Stimulated activated CD8-positive, alpha-beta memory T cell treated with anti-CD3 and anti-CD28 coated beads, Interleukin-4, amount 100 ng/mL, for 24 hours (primary cell): ENCODE data around the gene NPR3.
"Not testable (repeated sequence)": the region's sequence is repeated elsewhere in the genome, so short reads cannot be mapped to it uniquely, and the experiment has no call there.

Source experiments
- DNase-seq: peaks from one replicate; pipeline ENCODE4 v3.0.0-alpha.2; 2020; ENCODE audit warnings: low read depth

The NPR3 gene

GRCh38 chr5:32765266-32765665 lies 54.1 kb downstream of the NPR3 start:
- no peak for DNase-seq

DNA sequence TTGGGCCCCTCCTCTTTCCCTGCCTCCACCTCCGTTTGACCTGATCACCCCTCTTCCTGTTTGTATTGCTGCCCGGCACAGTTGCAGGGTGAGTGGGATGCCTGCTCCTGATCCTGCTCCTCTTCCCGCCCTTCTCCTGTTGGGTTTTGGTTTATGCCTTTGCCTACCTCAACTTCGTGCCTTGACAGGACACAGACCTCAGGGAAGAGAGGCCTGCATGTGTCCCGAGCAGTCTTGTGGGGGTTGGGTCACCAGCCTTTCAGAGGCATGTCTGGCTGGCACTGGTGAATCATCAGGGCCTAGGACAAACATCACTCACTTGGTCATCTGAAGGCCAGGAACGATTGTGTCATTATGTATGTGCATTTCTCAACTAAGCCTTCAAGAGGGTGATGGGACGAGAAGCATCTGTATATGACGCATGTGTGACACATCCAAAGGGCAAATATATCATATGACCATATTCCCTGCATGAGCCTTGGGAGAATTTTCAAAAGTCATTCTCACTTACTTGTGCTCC lies 56.9 kb downstream of the NPR3 start:
- no peak for DNase-seq

DNA sequence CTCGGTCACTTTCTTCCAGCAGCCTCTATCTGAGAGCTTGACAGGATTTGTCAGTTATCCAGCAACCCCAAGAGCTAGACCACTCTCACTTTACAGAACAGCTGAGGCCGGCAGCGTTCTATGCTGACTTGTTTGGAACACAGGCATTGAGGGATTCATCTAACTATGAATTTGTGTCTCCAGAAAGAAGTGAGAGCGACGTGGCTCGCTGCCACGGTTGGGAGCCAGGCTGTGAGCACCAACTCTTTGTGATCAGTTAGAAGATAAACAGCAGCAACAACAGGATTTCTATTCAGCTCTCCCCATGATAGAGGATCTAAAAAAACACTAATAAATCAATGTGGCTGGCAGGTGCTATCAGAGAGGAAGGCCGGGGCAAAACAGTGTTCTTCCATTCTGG lies 58.6 kb downstream of the NPR3 start:
- DNase-seq, result no peak

DNA sequence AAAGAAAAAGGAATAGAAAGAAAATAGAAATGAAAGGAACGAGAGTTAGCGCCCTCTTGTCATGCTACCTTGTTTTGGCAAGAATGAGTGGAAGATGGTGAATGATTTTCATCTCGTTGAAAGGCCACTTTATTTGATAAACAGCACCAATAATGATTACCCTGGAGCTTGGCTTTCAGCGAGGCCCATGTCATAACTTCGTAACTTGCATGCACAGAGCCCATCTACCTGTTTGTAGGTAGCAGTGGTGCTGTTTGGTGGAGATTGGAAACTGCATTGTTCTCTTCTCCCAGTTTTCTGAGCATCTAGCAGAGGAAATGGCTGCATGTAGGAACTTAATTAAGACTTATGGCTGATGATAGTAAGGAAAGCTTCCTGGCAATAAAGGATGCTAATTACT lies 59.3 kb downstream of the NPR3 start:
- DNase-seq, result no peak

DNA sequence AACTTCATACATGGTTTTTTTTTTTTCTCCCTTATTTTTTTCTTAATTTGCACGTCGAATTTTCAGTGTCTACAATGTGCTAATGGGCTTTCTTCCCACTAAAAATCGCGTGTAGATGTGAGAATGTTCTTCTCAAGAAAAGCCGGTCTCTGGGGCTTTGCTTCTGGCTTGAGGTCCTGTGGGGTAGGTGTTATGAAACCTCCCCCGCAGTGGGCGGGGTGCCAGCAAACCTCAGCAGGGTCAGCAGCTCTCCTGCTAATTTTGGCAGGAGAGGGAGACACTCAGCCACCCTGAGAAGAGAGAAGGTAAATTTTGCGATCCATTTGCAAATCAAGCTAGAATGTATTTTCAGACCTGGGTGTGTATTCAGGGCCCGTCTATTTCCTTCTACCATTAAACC lies 59.9 kb downstream of the NPR3 start:
- no peak for DNase-seq

- DNase-seq, result no peak
Observed at GRCh38 chr5:32773944-32774343, 62.8 kb downstream of the NPR3 start.

DNA sequence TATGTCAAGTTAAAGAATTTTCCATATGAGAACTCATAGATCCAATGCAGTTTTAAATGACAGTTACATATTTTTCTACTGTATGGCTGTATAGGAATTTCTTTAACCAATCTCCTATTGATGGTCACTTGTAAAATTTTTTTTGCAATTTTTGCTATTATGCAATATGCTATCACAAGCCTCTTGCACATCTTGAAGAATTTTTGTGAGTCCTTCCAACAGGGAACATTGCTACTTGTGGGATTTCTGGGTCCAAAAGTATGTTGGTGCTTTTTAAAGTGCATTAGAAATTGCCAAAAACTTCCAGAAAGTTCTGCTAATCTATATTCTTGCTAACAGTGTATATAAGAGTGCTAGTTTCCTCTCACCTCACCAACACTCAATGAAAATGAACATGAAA lies 65.1 kb downstream of the NPR3 start:
- no peak for DNase-seq

GRCh38 chr5:32777222-32777621 lies 66.1 kb downstream of the NPR3 start:
- no peak for DNase-seq

DNA sequence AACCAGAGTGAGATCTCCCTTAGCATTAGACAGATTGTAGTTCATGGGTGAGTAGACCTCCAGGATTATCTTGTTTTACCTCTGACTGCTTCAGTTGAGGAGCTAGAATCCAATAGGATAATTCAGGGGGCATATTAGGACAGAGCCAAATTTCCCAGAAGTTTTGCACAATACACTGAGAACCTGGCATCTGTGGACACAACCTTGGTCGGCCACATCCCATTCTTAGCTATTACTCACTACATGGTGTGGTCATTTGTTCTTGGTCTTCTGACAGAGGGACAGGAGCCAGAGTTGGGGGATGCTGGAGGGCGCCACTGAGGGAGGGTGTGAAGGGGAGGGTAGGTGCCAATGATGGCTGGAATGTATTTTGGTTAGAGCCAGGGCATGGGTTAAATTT lies 66.6 kb downstream of the NPR3 start:
- DNase-seq, result no peak

GRCh38 chr5:32778403-32778802 lies 67.3 kb downstream of the NPR3 start:
- DNase-seq, result no peak

GRCh38 chr5:32779754-32780415 lies 68.8 kb downstream of the NPR3 start:
- no peak for DNase-seq

- DNase-seq, result no peak
Observed at GRCh38 chr5:32780508-32780919, 69.4 kb downstream of the NPR3 start.

DNA sequence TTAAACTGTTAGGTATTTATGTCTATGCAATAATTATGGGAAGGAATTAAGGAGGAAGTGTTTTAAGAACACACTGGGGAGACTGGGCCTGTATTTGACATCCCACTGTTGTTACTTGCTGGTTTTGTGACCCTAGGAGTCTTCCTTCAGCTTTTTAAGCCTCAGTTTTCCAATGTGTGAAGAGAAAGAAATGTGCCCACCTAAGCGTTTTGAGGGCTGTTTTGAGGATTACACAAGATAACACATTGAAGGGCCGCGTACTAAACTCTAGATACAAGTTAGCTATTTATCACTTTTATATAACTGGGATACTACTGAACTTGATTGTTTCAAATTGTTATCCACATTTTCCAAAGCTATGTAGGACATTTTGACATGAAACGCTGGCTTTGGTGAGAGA lies 72.5 kb downstream of the NPR3 start:
- DNase-seq, result no peak

DNA sequence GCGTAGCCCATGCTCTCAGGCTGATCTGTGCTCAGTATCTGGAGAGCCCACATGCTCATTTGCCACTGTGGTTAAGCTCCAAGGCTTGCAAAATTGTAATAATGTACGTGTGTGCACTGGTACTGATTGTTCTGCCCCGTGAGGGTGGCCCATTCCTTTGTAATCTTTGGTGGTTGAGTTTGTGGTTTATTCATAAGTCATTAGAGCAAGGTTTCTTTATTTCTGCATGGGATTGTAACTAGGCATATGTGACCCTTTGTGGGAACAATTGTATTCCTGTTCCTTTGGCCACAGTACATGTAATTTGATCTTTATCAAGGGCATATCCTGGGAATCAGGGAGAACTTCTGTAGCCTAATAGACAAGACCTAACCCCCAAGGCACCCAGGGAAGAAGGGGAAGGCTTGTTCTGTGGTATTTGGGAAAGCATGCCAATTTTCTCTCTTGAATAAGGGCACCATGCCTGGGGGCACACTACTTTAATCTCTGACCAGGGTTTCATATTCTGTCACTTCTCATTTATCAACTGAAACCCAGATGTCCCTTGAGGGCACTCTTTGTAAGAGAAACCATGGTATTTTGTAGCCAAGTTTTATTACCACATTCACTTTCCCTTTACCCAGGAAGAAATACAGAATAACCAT lies 74.6 kb downstream of the NPR3 start:
- no peak for DNase-seq

- DNase-seq, result no peak
Observed at GRCh38 chr5:32786311-32786710, 75.2 kb downstream of the NPR3 start.

GRCh38 chr5:32790411-32790951 lies 79.4 kb downstream of the NPR3 start:
- DNase-seq, result no peak

GRCh38 chr5:32791536-32792243 lies 80.6 kb downstream of the NPR3 start:
- DNase-seq, result no peak

- DNase-seq, result no peak
Observed at GRCh38 chr5:32794086-32794485, 83.0 kb downstream of the NPR3 start.

GRCh38 chr5:32802764-32803163 lies 91.6 kb downstream of the NPR3 start:
- no peak for DNase-seq

- DNase-seq, result no peak
Observed at GRCh38 chr5:32803656-32804055, 92.5 kb downstream of the NPR3 start.

GRCh38 chr5:32805462-32805861 lies 94.3 kb downstream of the NPR3 start:
- DNase-seq, result not testable (repeated sequence)

DNA sequence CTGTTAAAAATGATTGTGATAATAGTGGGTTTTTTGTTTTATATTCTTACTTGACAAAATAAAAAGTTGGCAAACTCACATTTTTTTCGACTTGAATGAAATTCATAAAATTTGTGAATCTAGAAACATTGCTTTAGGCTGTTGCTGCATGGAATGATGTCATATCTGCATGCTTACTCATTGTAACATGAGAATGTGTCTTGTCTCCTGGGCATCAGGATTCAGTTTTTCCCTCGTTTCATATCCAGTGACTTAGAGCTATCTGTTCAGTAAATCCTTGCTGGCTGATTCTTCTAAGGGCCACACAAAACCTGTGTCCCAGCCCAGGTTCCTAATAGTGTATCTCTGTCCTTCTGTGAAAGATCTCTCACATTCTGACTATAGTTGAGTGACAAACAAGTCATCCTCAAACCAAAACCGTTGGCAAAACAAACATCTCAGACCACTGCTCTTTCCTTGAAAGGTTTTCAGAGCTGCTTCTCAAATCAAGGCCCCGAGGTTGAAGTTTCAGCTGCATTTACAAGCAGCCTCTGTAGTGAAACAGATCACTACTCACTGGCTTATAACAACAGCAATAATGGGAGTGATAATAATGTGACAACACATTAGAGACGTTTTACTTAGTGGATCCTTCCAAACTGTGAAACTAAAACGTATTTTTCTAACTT lies 95.0 kb downstream of the NPR3 start:
- DNase-seq, result no peak
